ENCODE results near the gene GLP2R. TPM values are rescaled to one million over a fixed set of nuclear protein-coding genes. Genes with fewer than 3 reads are reported as not detected.

The GLP2R gene
- total and polyA plus RNA-seq, 2 of the 13 experiments (the other 11 are each of a cell fraction or from before 2014, with no cell fraction given): 0.65 to 1.4 TPM

DNA sequence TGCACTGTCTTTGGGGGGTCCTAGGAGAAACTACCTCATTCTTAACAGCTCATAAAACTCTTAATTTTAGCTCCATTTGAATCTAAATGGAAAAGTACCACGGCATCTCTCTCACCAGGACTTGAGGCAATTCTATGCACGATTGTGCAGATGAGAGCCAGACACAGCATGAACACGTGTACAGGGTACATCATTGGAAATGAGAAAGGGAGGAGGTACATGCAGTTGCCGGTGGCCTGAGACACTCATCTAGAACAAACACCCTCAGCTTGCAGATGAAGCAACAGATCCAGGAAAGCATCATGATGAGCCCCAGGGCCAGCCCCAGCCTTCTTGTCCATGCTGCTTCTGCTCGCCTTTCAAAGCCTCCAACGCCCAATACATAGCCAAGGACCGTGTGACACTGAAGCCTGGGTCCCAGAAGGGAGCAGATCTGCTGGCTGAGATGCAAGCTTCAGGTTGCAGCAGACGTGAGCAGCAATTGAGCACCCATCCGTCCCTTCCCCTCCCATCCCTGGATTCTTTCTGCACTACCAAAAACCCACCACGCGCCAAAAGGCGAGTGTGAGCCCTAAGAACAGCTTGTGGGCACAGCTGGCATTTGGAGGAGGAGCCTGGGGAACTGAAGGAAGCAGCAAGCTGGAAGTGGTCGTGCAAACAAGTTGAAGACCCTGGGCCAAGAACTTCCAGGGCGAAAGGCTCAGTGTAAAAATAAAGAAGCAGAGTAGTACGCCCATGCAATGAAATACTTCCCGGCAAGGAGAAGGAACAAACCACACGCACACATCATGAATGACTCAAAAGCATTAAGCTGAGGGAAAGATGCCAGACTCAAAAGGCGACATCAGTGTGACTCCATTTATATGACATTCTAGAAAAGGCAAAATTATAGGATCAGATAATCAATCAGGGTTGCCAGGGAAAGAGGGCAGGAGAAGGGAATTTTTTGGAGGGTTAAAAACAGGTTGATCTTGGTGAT lies 86.7 kb downstream of the GLP2R start:
- TF ChIP-seq ZNF382 (CRISPR knock-in tag; IDR thresholded peaks at IDR 0.05; ENCODE audit: borderline replicate concordance): no peak
- TF ChIP-seq MAFF (IDR thresholded peaks at IDR 0.05; ENCODE audit: low read depth, low read length): no peak
- TF ChIP-seq, protein P1, sequence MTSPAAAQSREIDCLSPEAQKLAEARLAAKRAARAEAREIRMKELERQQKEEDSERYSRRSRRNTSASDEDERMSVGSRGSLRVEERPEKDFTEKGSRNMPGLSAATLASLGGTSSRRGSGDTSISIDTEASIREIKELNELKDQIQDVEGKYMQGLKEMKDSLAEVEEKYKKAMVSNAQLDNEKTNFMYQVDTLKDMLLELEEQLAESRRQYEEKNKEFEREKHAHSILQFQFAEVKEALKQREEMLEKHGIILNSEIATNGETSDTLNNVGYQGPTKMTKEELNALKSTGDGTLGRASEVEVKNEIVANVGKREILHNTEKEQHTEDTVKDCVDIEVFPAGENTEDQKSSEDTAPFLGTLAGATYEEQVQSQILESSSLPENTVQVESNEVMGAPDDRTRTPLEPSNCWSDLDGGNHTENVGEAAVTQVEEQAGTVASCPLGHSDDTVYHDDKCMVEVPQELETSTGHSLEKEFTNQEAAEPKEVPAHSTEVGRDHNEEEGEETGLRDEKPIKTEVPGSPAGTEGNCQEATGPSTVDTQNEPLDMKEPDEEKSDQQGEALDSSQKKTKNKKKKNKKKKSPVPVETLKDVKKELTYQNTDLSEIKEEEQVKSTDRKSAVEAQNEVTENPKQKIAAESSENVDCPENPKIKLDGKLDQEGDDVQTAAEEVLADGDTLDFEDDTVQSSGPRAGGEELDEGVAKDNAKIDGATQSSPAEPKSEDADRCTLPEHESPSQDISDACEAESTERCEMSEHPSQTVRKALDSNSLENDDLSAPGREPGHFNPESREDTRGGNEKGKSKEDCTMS (CRISPR knock-in tag; conservative IDR thresholded peaks at IDR 0.05): no peak
- no peak for TF ChIP-seq SRSF1 (optimal IDR thresholded peaks at IDR 0.05; ENCODE audit: low read depth, low read length)
- no peak for TF ChIP-seq ASH2L (IDR thresholded peaks at IDR 0.05; ENCODE audit: insufficient read length, low read depth, low read length)
- in situ Hi-C loops (cut with HindIII; ENCODE audit: extremely low pct_ligation_motif_present, low pct_unique_long_range_greater_than_20kb): no loop called here
- DNase-seq (ENCODE audit: low spot score) (no peak), ATAC-seq (no peak), FAIRE-seq (no peak)
- H2AFZ ChIP-seq (ENCODE audit: low read length): no peak overlapping the region
- no peak overlapping the region for H3K4me2 ChIP-seq (ENCODE audit: low read depth, low read length)
- peaks cover 3 to 40% of the 10 kb centered on the region in 2 experiments; a peak in 4 of 5 replicates for H3K27me3 ChIP-seq (ENCODE audit: control insufficient read depth in 1 of 2, insufficient read depth in 2 of 2, low read length in 2 of 2)
- H3K79me2 ChIP-seq (ENCODE audit: insufficient read depth, low read length): no peaks in the 10 kb centered on the region
- WGBS (ENCODE audit: low lambda C conversion rate): 6% methylated on average over 16 of the region's 18 CpGs
- no peaks in the 10 kb centered on the region for H3K36me3 ChIP-seq (replicated peaks in 1 of 2; ENCODE audit: control insufficient read depth in 1 of 2, insufficient read depth in 2 of 2, low read length in 2 of 2)
- POLR2A ChIA-PET: no interaction called here
- H4K20me1 ChIP-seq (ENCODE audit: insufficient read depth, low read length): no peaks in the 10 kb centered on the region
- no peak overlapping the region for H3K27ac ChIP-seq (ENCODE audit: extremely low read length, insufficient read depth, low read length)
- no peak overlapping the region for H3K4me3 ChIP-seq (replicated peaks in 1 of 3; ENCODE audit: insufficient read depth in 1 of 3, low read depth in 2 of 3, low read length in 3 of 3)
- H3K9ac ChIP-seq (ENCODE audit: insufficient read depth, low read depth, low read length): no peak overlapping the region
- CTCF ChIA-PET (ENCODE audit: low intra/inter-chr PET ratio, low total read pairs): no interaction called here
- H3K9me3 ChIP-seq (ENCODE audit: low read length): no peaks in the 10 kb centered on the region
- H3K4me1 ChIP-seq (ENCODE audit: insufficient read depth, low read length): no peaks in the 10 kb centered on the region
- intact Hi-C loops (cut with micrococcal nuclease; ENCODE audit: unreplicated experiment): no loop called here
- BruUV-seq (replicated peaks): no TSS peak
